Islet of Langerhans (tissue), 1 donor: Measurements from ENCODE around the gene LMBR1.
"Not testable (repeated sequence)": the region's sequence is repeated elsewhere in the genome, so short reads cannot be mapped to it uniquely, and the experiment has no call there.

Experiments
- FAIRE-seq: peaks from one replicate; lab custom pipeline; 2011; peaks lifted over from hg19 to GRCh38; lab: Jason Lieb, UNC

The LMBR1 gene

DNA sequence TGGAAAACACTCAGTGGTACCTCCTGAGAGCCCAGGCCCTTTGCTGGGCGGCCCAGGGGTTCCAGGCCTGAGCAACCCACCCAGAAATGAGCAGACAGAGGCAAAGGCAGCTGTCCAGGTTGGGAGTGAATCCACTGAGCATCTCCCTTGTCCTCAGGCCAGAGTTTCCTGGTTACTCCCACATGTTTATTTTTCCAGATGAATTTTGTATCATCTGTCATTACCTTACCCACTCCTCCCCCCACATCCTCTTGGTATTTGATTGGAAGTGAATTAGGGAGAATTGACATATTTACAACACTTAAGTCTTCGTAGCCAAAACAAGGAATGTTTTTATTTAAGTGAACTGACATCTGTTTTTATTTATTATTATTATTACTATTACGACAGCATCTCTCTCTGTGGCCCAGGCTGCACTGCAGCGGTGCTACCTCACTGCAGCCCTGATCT lies 13.2 kb upstream of the LMBR1 start:
- no peak for FAIRE-seq

DNA sequence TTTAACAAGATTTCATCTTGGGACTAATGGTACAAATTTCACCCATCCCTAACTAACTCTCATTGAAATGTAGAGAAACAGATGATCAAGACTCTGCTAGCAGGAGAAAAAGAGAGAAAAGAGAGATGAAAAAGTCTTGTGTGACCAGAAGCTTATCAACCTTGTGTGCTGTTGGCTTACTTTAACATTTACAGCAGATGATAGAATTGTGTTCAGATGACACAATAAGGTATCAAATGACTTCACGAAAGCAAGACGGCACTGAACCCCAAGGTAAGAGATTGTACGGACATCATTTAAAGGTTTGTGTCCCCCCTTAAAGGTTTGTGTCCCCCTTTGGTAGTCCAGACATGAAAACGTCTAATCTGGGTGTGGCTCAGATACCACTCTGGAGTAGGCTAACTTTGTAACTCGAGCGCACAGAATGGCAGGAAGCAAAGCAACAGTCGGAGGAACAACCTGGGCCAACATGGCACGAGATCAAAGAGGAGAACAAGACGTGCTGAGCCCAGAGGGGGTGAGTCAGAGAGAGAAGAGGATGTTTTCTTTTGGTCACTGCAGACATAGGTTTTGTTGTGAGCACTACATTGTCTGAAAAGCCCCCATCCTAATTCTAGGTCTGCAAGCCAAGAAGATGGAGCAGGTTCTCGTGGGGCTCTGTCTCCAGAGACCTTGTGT lies 10.4 kb upstream of the LMBR1 start:
- FAIRE-seq, result no peak

GRCh38 chr7:156900093-156900492 lies 7.1 kb upstream of the LMBR1 start:
- not testable (repeated sequence) for FAIRE-seq

- FAIRE-seq, result no peak
Measured at GRCh38 chr7:156898938-156899337, 6.0 kb upstream of the LMBR1 start.

DNA sequence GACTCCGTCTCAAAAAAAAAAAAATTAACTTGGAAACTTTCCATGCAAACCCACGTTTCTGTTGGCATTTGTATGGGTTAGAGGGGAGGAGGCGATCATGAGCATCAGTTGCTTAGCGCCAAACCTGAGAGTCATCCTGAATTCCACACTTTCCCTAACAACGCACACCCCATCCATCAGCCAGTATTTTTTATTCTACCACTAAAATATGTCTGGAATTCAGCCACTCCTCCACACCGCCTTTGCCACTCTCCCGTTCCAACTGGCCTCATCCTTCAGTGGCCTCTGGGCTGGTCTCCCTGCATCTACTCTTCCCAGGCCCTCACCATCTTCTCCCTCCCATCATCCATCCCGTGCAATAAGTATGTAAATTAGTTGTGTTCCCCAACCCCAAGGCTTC lies 4.7 kb upstream of the LMBR1 start:
- FAIRE-seq, result no peak

- no peak for FAIRE-seq
Measured at GRCh38 chr7:156896388-156897022, 3.5 kb upstream of the LMBR1 start.

- FAIRE-seq, result no peak
Measured at GRCh38 chr7:156895024-156895780, 2.2 kb upstream of the LMBR1 start.

DNA sequence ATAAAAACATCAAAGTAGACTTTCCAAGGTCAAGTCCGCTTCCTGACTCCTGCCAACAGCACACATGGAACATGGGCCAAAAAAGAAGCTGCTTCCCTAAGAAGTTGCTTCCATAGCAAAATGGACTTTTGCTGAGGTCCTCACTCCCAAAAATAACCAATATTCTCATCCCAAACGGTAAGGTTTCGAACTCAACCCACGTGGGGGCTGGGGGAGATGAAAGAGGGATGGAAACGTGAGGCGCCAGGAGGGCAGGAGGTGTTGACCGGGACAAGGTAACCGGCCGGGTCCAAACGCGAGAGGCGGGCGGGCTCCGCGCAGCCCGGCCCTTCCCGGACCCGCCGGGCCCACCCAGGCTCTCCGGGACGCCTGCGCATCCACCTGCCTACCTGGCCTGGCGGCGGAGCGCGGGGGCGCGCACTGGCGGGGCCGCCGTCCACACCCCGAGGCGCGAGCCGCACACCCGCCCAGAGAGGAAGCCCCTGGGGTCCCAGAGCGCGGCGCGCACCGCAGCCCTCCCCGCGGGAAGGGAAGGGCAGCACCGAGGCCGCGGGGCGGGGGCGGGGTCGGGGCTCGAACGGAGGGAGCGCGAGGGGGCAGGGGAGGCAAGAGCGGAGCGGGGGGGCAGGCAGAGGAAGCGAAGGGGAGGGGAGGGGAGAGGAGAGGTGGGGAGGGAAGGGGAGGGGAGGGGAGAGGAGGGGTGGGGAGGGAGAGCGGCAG lies 742 bp downstream of the LMBR1 start:
- no peak for FAIRE-seq

DNA sequence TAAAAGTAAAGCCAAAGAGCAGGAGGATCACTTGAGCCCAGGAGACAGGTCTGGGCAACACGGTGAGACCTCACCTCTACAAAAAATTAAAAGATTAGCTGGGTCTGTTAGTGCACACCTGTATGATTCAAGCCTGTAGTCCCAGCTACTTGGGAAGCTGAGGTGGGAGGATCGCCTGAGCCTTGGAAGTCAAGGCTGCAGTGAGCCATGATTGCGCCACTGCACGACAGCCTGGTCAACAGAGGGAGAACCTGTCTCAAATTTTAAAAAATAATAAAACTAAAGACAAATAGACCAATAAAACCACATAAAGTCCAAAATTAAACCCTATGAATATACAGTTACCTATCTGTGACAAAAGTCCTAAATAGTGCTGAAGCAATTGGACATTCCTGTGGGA lies 3.2 kb downstream of the LMBR1 start:
- no peak for FAIRE-seq

DNA sequence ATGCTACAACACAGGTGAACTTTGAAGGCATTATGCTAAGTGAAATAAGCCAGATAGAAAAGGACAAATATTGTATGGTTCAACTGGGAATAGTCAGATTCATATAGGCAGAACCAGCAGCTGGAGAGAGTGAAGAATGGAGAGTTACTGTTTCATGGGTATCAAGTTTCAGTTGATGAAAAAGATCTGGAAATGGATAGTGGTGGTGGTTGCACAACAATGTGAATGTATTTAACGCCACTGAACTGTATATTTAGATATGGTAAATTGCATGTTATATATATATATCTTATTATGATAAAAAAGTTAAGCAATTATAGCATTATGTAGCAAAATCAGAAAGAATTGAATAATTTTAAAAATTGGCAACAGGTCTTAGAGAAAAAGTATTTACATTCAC lies 3.9 kb downstream of the LMBR1 start:
- no peak for FAIRE-seq

- no peak for FAIRE-seq
Measured at GRCh38 chr7:156886020-156886795, 6.8 kb downstream of the LMBR1 start.

DNA sequence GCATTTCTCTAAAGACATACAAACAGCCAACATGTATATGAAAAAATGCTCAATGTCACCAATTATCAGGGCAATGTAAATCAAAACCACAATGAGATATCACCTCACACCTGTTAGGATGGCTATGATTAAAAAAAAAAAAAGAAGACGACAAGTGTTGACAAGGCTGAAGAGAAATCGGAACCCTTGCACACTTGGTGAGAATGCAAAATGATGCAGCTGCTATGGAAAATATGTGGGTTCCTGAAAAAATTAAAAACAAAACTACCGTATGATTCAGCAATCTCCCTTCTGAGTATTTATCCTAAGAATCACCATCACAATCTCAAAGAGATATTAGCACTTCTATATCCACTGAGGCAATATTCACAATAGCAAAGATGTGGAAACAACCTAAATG lies 11.3 kb downstream of the LMBR1 start:
- FAIRE-seq, result no peak

GRCh38 chr7:156875766-156876165 lies 17.2 kb downstream of the LMBR1 start:
- FAIRE-seq, result no peak

DNA sequence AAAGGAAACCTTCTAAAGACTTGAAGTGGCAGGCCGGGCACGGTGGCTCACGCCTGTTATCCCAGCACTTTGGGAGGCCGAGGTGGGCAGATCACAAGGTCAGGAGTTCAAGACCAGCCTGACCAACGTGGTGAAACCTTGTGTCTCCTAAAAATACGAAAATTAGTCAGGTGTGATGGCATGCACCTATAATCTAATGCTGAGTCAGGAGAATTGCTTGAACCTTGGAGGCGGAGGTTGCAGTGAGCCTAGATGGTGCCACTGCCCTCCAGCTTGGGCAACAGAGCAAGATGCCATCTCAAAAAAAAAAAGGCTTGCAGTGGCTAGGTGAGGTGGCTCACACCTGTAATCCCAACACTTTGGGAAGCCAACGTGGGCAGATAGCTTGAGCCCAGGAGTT lies 24.6 kb downstream of the LMBR1 start:
- FAIRE-seq, result not testable (repeated sequence)

DNA sequence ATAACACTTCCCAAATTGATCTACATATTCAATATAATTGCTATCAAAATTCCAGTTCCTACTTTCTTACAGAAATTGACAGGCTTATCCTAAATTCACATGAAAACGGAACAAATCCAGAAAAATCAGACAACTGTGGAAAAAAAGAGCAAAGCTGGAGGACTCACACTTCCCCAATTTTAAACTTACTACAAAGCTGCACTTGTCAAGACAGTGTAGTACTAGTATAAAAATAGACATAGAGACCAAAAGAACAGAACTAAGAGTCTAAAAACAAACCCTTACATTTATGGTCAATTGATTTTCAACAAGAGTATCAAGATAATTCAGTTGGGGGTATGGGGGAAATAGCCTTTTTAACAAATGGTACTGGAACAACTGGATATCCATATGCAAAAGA lies 27.5 kb downstream of the LMBR1 start:
- FAIRE-seq, result no peak

DNA sequence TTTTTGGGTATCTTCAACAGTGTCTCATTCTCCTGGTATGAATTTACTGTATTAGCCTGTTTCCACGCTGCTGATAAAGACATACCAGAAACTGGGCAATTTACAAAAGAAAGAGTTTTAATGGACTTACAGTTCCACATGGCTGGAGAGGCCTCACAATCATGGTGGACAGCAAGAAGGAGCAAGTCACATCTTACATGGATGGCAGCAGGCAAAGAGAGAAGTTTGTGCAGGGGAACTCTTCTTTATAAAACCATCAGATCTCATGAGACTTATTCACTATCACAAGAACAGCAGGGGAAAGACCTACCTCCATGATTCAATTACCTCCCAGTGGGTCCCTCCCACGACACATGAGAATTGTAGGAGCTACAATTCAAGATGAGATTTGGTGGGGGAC lies 31.0 kb downstream of the LMBR1 start:
- FAIRE-seq, result not testable (repeated sequence)

DNA sequence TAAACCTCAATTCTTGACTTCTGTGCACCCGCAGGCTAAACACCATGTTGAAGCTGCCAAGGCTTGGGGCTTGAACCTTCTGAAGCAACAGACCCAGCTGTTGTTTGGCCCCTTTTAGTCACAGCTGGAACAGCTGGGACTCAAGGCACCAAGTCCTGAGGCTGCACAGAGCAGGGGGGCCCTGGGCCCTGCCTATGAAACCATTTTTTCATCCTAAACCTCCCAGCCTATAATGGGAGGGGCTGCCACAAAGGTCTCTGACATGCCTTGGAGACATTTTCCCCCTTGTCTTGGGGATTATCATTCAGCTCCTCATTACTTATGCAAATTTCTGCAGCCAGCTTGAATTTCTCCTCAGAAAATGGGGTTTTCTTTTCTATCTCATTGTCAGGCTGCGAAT lies 31.8 kb downstream of the LMBR1 start:
- FAIRE-seq, result no peak

- FAIRE-seq, result not testable (repeated sequence)
Measured at GRCh38 chr7:156860099-156860498, 32.9 kb downstream of the LMBR1 start.

DNA sequence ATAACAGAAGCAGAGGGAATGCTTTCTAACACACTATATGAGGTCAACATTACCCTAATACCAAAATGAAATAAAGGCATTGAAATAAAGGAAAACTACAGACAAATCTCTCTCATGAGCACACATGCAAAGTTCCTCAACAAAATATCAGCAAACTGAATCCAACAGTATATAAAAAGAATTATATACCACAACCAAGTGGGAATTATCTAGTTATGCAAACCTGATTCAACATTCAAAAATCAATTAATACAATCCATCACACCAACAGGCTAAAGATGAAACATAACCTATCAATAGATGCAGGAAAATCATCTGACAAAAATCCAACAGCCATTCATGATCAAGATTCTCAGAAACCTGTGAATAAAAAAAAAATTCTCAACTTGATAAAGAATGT lies 34.5 kb downstream of the LMBR1 start:
- FAIRE-seq, result no peak

DNA sequence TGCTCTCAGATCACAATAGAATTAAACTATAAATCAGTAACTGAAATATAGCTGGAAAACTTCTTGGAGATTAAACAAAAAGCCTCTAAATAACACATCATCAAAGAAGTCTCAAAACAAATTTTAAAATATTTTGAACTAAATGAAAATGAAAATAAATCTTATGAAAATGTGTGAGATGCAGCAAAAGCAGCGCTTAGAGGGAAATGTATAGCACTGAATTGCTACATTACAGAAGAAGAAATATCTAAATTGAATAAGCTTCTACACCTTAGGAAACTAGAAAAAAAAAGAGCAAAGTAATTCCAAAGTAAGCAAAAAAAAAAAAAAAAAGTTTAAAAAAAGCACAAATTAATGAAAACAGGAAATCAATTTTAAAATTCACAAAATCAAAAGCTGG lies 35.2 kb downstream of the LMBR1 start:
- no peak for FAIRE-seq

DNA sequence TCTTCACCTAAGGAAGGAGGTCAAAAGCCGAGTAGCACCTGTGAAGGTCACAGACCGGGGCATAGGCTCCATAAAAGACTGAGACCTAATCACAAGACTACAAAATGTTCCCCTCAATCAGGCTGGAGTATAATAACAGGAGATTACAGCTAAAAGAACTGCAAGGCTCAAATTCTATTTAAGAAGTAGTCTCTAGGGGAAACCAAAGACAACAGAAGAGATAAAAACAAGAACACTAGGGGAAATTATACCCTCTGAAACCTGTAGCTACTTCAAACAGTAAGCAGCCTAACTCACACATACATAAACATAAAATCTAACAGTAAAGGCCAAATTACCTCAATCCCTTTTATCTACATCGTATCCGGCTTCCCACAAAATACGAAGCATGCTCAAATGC lies 38.3 kb downstream of the LMBR1 start:
- no peak for FAIRE-seq

- no peak for FAIRE-seq
Measured at GRCh38 chr7:156848979-156849378, 44.0 kb downstream of the LMBR1 start.
